Measurements from ENCODE around the gene WFDC11.

DNA sequence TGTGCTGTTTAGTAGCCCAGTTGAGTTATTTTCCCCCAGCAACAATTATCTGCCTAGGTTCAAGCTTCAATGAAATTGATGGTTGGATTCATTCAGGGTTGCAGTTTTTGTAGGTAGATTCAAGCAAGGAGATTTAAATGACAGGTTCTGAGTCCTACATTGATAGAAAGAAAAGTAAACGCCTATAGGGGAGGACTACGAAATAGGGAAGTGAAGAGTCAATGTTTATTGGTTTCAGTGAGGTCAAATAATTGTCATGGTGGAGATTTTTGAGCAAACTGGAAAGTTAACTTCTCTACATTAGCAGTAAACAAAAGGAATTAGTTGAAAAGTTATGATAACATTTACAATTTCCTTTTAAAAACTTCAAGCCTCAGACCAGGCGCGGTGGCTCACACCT lies 31.1 kb upstream of the WFDC11 start:
- TF ChIP-seq, protein P1, sequence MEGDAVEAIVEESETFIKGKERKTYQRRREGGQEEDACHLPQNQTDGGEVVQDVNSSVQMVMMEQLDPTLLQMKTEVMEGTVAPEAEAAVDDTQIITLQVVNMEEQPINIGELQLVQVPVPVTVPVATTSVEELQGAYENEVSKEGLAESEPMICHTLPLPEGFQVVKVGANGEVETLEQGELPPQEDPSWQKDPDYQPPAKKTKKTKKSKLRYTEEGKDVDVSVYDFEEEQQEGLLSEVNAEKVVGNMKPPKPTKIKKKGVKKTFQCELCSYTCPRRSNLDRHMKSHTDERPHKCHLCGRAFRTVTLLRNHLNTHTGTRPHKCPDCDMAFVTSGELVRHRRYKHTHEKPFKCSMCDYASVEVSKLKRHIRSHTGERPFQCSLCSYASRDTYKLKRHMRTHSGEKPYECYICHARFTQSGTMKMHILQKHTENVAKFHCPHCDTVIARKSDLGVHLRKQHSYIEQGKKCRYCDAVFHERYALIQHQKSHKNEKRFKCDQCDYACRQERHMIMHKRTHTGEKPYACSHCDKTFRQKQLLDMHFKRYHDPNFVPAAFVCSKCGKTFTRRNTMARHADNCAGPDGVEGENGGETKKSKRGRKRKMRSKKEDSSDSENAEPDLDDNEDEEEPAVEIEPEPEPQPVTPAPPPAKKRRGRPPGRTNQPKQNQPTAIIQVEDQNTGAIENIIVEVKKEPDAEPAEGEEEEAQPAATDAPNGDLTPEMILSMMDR (IDR thresholded peaks at IDR 0.05; ENCODE audit: poor library complexity, severe bottlenecking), result no peak
- TF ChIP-seq POLR2AphosphoS5 (IDR thresholded peaks at IDR 0.05), result no peak
